Activated CD4-positive, alpha-beta T cell treated with anti-CD3 and anti-CD28 coated beads, Interleukin-2, amount 10 ng/mL, durations not matched to agents 7 days and 5 days (primary cell): ENCODE data around the gene CEP85. TPM values are rescaled to one million over a fixed set of nuclear protein-coding genes. Genes with fewer than 3 reads are reported as not detected.
"Not testable (repeated sequence)": the region's sequence is repeated elsewhere in the genome, so short reads cannot be mapped to it uniquely, and the experiment has no call there.

Experiments used
- CTCF ChIA-PET: fragments of 350-600 bp; sonication (Branson Sonifier 250); formaldehyde crosslinking; loops from one replicate; lab custom pipeline; 2021; ENCODE audit warnings: antibody characterized with exemption; lab: Charles Lee
- POLR2A ChIA-PET: fragments of 350-600 bp; sonication (Branson Sonifier 250); formaldehyde crosslinking; loops from one replicate; lab custom pipeline; 2021; ENCODE audit warnings: antibody characterized with exemption; lab: Charles Lee
- DNase-seq: peaks from one replicate; pipeline ENCODE4 v3.0.0-alpha.2; 2020
- H3K27ac Mint-ChIP-seq: one replicate; pipeline ENCODE4 v1.8.0; 2021; ENCODE audit warnings: mild to moderate bottlenecking, moderate library complexity, mixed read lengths
- H3K27me3 Mint-ChIP-seq: one replicate; pipeline ENCODE4 v1.8.0; 2021; ENCODE audit warnings: mixed read lengths
- H3K36me3 Mint-ChIP-seq: one replicate; pipeline ENCODE4 v1.8.0; 2021; ENCODE audit warnings: low read depth, mixed read lengths
- H3K4me1 Mint-ChIP-seq: one replicate; pipeline ENCODE4 v1.8.0; 2021; ENCODE audit warnings: mixed read lengths
- H3K4me3 Mint-ChIP-seq: one replicate; pipeline ENCODE4 v1.8.0; 2021; ENCODE audit warnings: mild to moderate bottlenecking, moderate library complexity, mixed read lengths
- H3K9me3 Mint-ChIP-seq: one replicate; pipeline ENCODE4 v1.8.0; 2021; ENCODE audit warnings: mixed read lengths
- total RNA-seq, 2 experiments: library from RNA; stranded (reverse); gene quantifications; one replicate each; pipeline ENCODE4 v1.2.3, GENCODE V29; 2021

Gene CEP85
- total RNA-seq, 2 experiments from 2014 or later: 46.9 to 49.0 TPM

- Mint-ChIP-seq H3K4me1 (peaks cover 57% of the 10 kb centered on the region), H3K27ac (peak overlapping the region; percentile 93), H3K4me3 (peak overlapping the region; percentile 99)
- ChIA-PET POLR2A (interaction anchor here (0.9 to 3.2 kb wide), 4 partner anchors 9 to 22 kb away, joined by 3 to 10 read pairs (median 8); partner anchors contain the start of gene CD52), CTCF (interaction anchor here (0.6 to 6.8 kb wide), 9 partner anchors 12 to 109 kb away, joined by 3 to 81 read pairs (median 4); partner anchors contain the start of genes CD52 and SH3BGRL3)
- DNase-seq: peak; percentile 21
- H3K9me3 Mint-ChIP-seq, H3K36me3 Mint-ChIP-seq, H3K27me3 Mint-ChIP-seq: not testable (repeated sequence)
Measured at GRCh38 chr1:26307966-26308899, 74.2 kb downstream of the CEP85 start.

- H3K4me1 Mint-ChIP-seq: peaks cover 54% of the 10 kb centered on the region
- peak overlapping the region; percentile 38 for H3K27ac Mint-ChIP-seq
- no peak for DNase-seq
- CTCF ChIA-PET: interaction anchor here (0.5 to 21.1 kb wide), 9 partner anchors 9 to 176 kb away, joined by 3 to 442 read pairs (median 5); partner anchors contain the start of genes CEP85, SH3BGRL3, UBXN11 and ZNF593
- H3K27me3 Mint-ChIP-seq: no peaks in the 10 kb centered on the region
- H3K9me3 Mint-ChIP-seq: no peaks in the 10 kb centered on the region
- peaks cover 22% of the 10 kb centered on the region for H3K36me3 Mint-ChIP-seq
- POLR2A ChIA-PET: interaction anchor here (0.9 kb wide), 1 partner anchor 26 kb away, joined by 4 read pairs; no protein-coding TSS in a partner anchor
- no peak overlapping the region for H3K4me3 Mint-ChIP-seq
Measured at GRCh38 chr1:26314501-26314900, 80.5 kb downstream of the CEP85 start.

- Mint-ChIP-seq H3K9me3 (no peaks in the 10 kb centered on the region), H3K4me1 (peaks cover 61% of the 10 kb centered on the region), H3K27me3 (no peaks in the 10 kb centered on the region), H3K4me3 (peak overlapping the region; percentile 80), H3K36me3 (peaks cover 32% of the 10 kb centered on the region), H3K27ac (peak overlapping the region; percentile 89)
- POLR2A ChIA-PET: interaction anchor here (1.0 kb wide), 1 partner anchor 27 kb away, joined by 4 read pairs; no protein-coding TSS in a partner anchor
- CTCF ChIA-PET: interaction anchor here (0.6 to 21.1 kb wide), 7 partner anchors 9 to 146 kb away, joined by 3 to 442 read pairs (median 6); partner anchors contain the start of genes CEP85, SH3BGRL3, UBXN11 and ZNF593
- no peak for DNase-seq
Measured at GRCh38 chr1:26315874-26316850, 82.2 kb downstream of the CEP85 start.

GRCh38 chr1:26317146-26317545 lies 83.1 kb downstream of the CEP85 start:
- Mint-ChIP-seq H3K27ac (peak overlapping the region; percentile 89), H3K36me3 (peaks cover 34% of the 10 kb centered on the region), H3K4me1 (peaks cover 64% of the 10 kb centered on the region), H3K27me3 (no peaks in the 10 kb centered on the region), H3K4me3 (peak overlapping the region; percentile 80), H3K9me3 (no peaks in the 10 kb centered on the region)
- DNase-seq: no peak
- POLR2A ChIA-PET: interaction anchor here (0.6 to 1.6 kb wide), 5 partner anchors 9 to 38 kb away, joined by 3 to 12 read pairs (median 4); partner anchors contain the start of gene SH3BGRL3
- CTCF ChIA-PET: interaction anchor here (0.6 to 21.1 kb wide), 13 partner anchors 9 to 276 kb away, joined by 3 to 442 read pairs (median 4); partner anchors contain the start of genes CEP85, SH3BGRL3 and UBXN11

GRCh38 chr1:26317612-26318337 lies 83.8 kb downstream of the CEP85 start, which contains the start of gene CD52:
CD52 (plus strand) TSS chr1:26317958; CDS start chr1:26318018, 60 bp downstream.
- H3K9me3 Mint-ChIP-seq: no peaks in the 10 kb centered on the region
- H3K36me3 Mint-ChIP-seq: peaks cover 38% of the 10 kb centered on the region
- H3K27me3 Mint-ChIP-seq: no peaks in the 10 kb centered on the region
- ChIA-PET CTCF (interaction anchor here (0.6 to 21.1 kb wide), 15 partner anchors 10 to 277 kb away, joined by 3 to 442 read pairs (median 3); partner anchors contain the start of genes CEP85, SH3BGRL3 and UBXN11), POLR2A (interaction anchor here (1.2 to 2.3 kb wide), 4 partner anchors 10 to 38 kb away, joined by 3 to 12 read pairs (median 10); partner anchors contain the start of gene SH3BGRL3)
- peak within 1 kb of the TSS; percentile 89 for H3K27ac Mint-ChIP-seq
- peaks cover 70% of the 10 kb centered on the region for H3K4me1 Mint-ChIP-seq
- peak; percentile 90 for DNase-seq
- peak within 1 kb of the TSS; percentile 80 for H3K4me3 Mint-ChIP-seq

GRCh38 chr1:26318338-26319064 lies 84.5 kb downstream of the CEP85 start:
- ChIA-PET POLR2A (interaction anchor here (1.2 to 2.3 kb wide), 4 partner anchors 10 to 39 kb away, joined by 3 to 12 read pairs (median 10); partner anchors contain the start of gene SH3BGRL3), CTCF (interaction anchor here (0.6 to 21.1 kb wide), 15 partner anchors 11 to 1517 kb away, joined by 3 to 442 read pairs (median 4); partner anchors contain the start of genes CEP85, SH3BGRL3, UBXN11 and ZNF593)
- peaks cover 46% of the 10 kb centered on the region for H3K36me3 Mint-ChIP-seq
- peak overlapping the region; percentile 80 for H3K4me3 Mint-ChIP-seq
- H3K4me1 Mint-ChIP-seq: peaks cover 71% of the 10 kb centered on the region
- no peaks in the 10 kb centered on the region for H3K27me3 Mint-ChIP-seq
- DNase-seq: peak; percentile 14
- no peaks in the 10 kb centered on the region for H3K9me3 Mint-ChIP-seq
- peak overlapping the region; percentile 89 for H3K27ac Mint-ChIP-seq

- Mint-ChIP-seq H3K9me3 (no peaks in the 10 kb centered on the region), H3K27ac (peak overlapping the region; percentile 90), H3K4me3 (peak overlapping the region; percentile 80), H3K4me1 (peaks cover 54% of the 10 kb centered on the region), H3K27me3 (no peaks in the 10 kb centered on the region), H3K36me3 (peaks cover 54% of the 10 kb centered on the region)
- DNase-seq: no peak
- ChIA-PET CTCF (interaction anchor here (0.9 to 21.1 kb wide), 13 partner anchors 9 to 148 kb away, joined by 3 to 442 read pairs (median 7); partner anchors contain the start of genes SH3BGRL3 and UBXN11), POLR2A (interaction anchor here (1.9 kb wide), 1 partner anchor 36 kb away, joined by 9 read pairs; no protein-coding TSS in a partner anchor)
Measured at GRCh38 chr1:26320896-26321295, 86.9 kb downstream of the CEP85 start.

GRCh38 chr1:26321315-26322041 lies 87.5 kb downstream of the CEP85 start:
- Mint-ChIP-seq H3K27me3 (no peaks in the 10 kb centered on the region), H3K27ac (peak overlapping the region; percentile 90), H3K4me1 (peaks cover 48% of the 10 kb centered on the region), H3K9me3 (no peaks in the 10 kb centered on the region), H3K36me3 (peaks cover 54% of the 10 kb centered on the region), H3K4me3 (peak overlapping the region; percentile 75)
- ChIA-PET POLR2A (interaction anchor here (1.9 kb wide), 1 partner anchor 37 kb away, joined by 9 read pairs; no protein-coding TSS in a partner anchor), CTCF (interaction anchor here (0.7 to 21.1 kb wide), 29 partner anchors 8 to 152 kb away, joined by 3 to 442 read pairs (median 4); partner anchors contain the start of genes CEP85, SH3BGRL3, UBXN11 and ZNF593)
- peak; percentile 96 for DNase-seq

GRCh38 chr1:26322042-26322331 lies 88.0 kb downstream of the CEP85 start:
- peaks cover 54% of the 10 kb centered on the region for H3K36me3 Mint-ChIP-seq
- peaks cover 44% of the 10 kb centered on the region for H3K4me1 Mint-ChIP-seq
- no peaks in the 10 kb centered on the region for H3K27me3 Mint-ChIP-seq
- no peak overlapping the region for H3K4me3 Mint-ChIP-seq
- ChIA-PET POLR2A (interaction anchor here (1.9 kb wide), 1 partner anchor 37 kb away, joined by 9 read pairs; no protein-coding TSS in a partner anchor), CTCF (interaction anchor here (0.7 to 21.1 kb wide), 28 partner anchors 8 to 152 kb away, joined by 3 to 442 read pairs (median 4); partner anchors contain the start of genes CEP85, SH3BGRL3, UBXN11 and ZNF593)
- no peaks in the 10 kb centered on the region for H3K9me3 Mint-ChIP-seq
- no peak overlapping the region for H3K27ac Mint-ChIP-seq
- no peak for DNase-seq
